H9 (cell line): ENCODE results near the gene WFIKKN1. TPM values are rescaled to one million over a fixed set of nuclear protein-coding genes. Genes with fewer than 3 reads are reported as not detected.
A peak's percentile ranks its signal among the peaks of the same experiment; 100 is the strongest.

Experiments
- DNase-seq: peaks from one replicate; pipeline ENCODE4 v3.0.0-alpha.2; 2017
- H2AFZ ChIP-seq: one replicate; pipeline ENCODE4 v1.6.1; 2013; ENCODE audit warnings: mild to moderate bottlenecking, low read length, control low read depth, moderate library complexity
- H2AK5ac ChIP-seq: 2 replicates; pipeline ENCODE4 v1.6.1; 2013; ENCODE audit warnings: low read length, control low read depth, mixed read lengths; ENCODE audit not compliant: insufficient read length
- H2BK120ac ChIP-seq: one replicate; pipeline ENCODE4 v1.6.1; 2013; ENCODE audit warnings: low read depth, mild to moderate bottlenecking, low read length, control low read depth, inconsistent platforms; ENCODE audit not compliant: poor library complexity, severe bottlenecking
- H2BK12ac ChIP-seq: 2 replicates; pipeline ENCODE4 v1.6.1; 2013; ENCODE audit warnings: low read length, control low read depth, mixed read lengths, low read depth; ENCODE audit not compliant: insufficient read length
- H2BK15ac ChIP-seq: 2 replicates; pipeline ENCODE4 v1.6.1; 2013; ENCODE audit warnings: low read depth, low read length, control low read depth
- H2BK20ac ChIP-seq: one replicate; pipeline ENCODE4 v1.6.1; 2013; ENCODE audit warnings: low read depth, mild to moderate bottlenecking, low read length, control low read depth, inconsistent platforms; ENCODE audit not compliant: poor library complexity, severe bottlenecking
- H2BK5ac ChIP-seq: 2 replicates; pipeline ENCODE4 v1.6.1; 2013; ENCODE audit warnings: low read length, control low read depth, mixed read lengths; ENCODE audit not compliant: insufficient read length
- H3K14ac ChIP-seq: 2 replicates; pipeline ENCODE4 v1.6.1; 2013; ENCODE audit warnings: low read length, control low read depth; ENCODE audit not compliant: insufficient read depth
- H3K18ac ChIP-seq: 2 replicates; pipeline ENCODE4 v1.6.1; 2013; ENCODE audit warnings: low read depth, mild to moderate bottlenecking, mixed read lengths, low read length, control low read depth; ENCODE audit not compliant: insufficient read length
- H3K23ac ChIP-seq: 2 replicates; pipeline ENCODE4 v1.6.1; 2013; ENCODE audit warnings: low read length, control low read depth, mixed read lengths, low read depth; ENCODE audit not compliant: insufficient read length
- H3K23me2 ChIP-seq: 2 replicates; pipeline ENCODE4 v1.6.1; 2013; ENCODE audit warnings: low read depth, mild to moderate bottlenecking, mixed read lengths, low read length, control low read depth; ENCODE audit not compliant: insufficient read length, poor library complexity, severe bottlenecking
- H3K27ac ChIP-seq: 2 replicates; pipeline ENCODE4 v1.5.1; 2013; ENCODE audit warnings: low read length, control low read depth, mixed read lengths, low read depth; ENCODE audit not compliant: insufficient read length
- H3K27me3 ChIP-seq: 2 replicates; pipeline ENCODE4 v1.6.1; 2013; ENCODE audit warnings: low read length, control low read depth, inconsistent platforms; ENCODE audit not compliant: insufficient read depth
- H3K4ac ChIP-seq: 2 replicates; pipeline ENCODE4 v1.6.1; 2013; ENCODE audit warnings: low read depth, mild to moderate bottlenecking, control low read depth, inconsistent platforms, low read length, moderate library complexity
- H3K4me1 ChIP-seq: 2 replicates; pipeline ENCODE4 v1.6.1; 2013; ENCODE audit warnings: low read length, control low read depth, inconsistent platforms; ENCODE audit not compliant: insufficient read depth
- H3K4me2 ChIP-seq: 2 replicates; pipeline ENCODE4 v1.6.1; 2013; ENCODE audit warnings: low read length, control low read depth, mixed read lengths; ENCODE audit not compliant: insufficient read length, insufficient read depth
- H3K56ac ChIP-seq: 2 replicates; pipeline ENCODE4 v1.6.1; 2013; ENCODE audit warnings: low read depth, mild to moderate bottlenecking, mixed read lengths, low read length, control low read depth; ENCODE audit not compliant: insufficient read length
- H3K79me1 ChIP-seq: 2 replicates; pipeline ENCODE4 v1.6.1; 2013; ENCODE audit warnings: low read depth, mild to moderate bottlenecking, moderate library complexity, low read length, control low read depth, inconsistent platforms; ENCODE audit not compliant: insufficient read depth, poor library complexity, severe bottlenecking
- H3K79me2 ChIP-seq: 2 replicates; pipeline ENCODE4 v1.6.1; 2013; ENCODE audit warnings: low read length, control low read depth, inconsistent platforms; ENCODE audit not compliant: insufficient read depth
- H3K9ac ChIP-seq: 2 replicates; pipeline ENCODE4 v1.6.1; 2013; ENCODE audit warnings: low read length, control low read depth, mixed read lengths; ENCODE audit not compliant: insufficient read length; ENCODE audit errors: extremely low read depth
- H3K9me3 ChIP-seq: one replicate; pipeline ENCODE4 v1.6.1; 2013; ENCODE audit warnings: low read depth, low read length, inconsistent platforms; ENCODE audit not compliant: control insufficient read depth
- H3T11ph ChIP-seq: one replicate; pipeline ENCODE4 v1.6.1; 2013; ENCODE audit warnings: mild to moderate bottlenecking, low read length, control low read depth, inconsistent platforms
- H4K20me1 ChIP-seq: one replicate; pipeline ENCODE4 v1.6.1; 2013; ENCODE audit not compliant: control insufficient read depth, insufficient read length, insufficient read depth
- H4K5ac ChIP-seq: 2 replicates; pipeline ENCODE4 v1.6.1; 2013; ENCODE audit warnings: low read depth, mild to moderate bottlenecking, mixed read lengths, low read length, control low read depth; ENCODE audit not compliant: insufficient read length
- H4K8ac ChIP-seq: replicated peaks from 2 replicates; pipeline ENCODE4 v1.6.1; 2013; ENCODE audit warnings: low read length, control low read depth, mixed read lengths, low read depth; ENCODE audit not compliant: insufficient read length
- H4K91ac ChIP-seq: 2 replicates; pipeline ENCODE4 v1.6.1; 2013; ENCODE audit warnings: low read depth, mild to moderate bottlenecking, moderate library complexity, mixed read lengths, low read length, control low read depth; ENCODE audit not compliant: insufficient read length
- H3K27ac Mint-ChIP-seq, 3 experiments: 2 replicates in 2 of 3; 3 replicates in 1 of 3; pipeline ENCODE4 v1.8.0; 2020 to 2021; ENCODE audit warnings: mixed read lengths in 3 of 3, mild to moderate bottlenecking in 1 of 3, moderate library complexity in 1 of 3
- H3K27me3 Mint-ChIP-seq: 2 replicates; pipeline ENCODE4 v1.8.0; 2021; ENCODE audit warnings: low read depth, mild to moderate bottlenecking, moderate library complexity, mixed read lengths
- H3K36me3 Mint-ChIP-seq, 3 experiments: 2 replicates in 2 of 3; 3 replicates in 1 of 3; pipeline ENCODE4 v1.8.0; 2020 to 2021; ENCODE audit warnings: low read depth in 3 of 3, mixed read lengths in 3 of 3; ENCODE audit not compliant: insufficient read depth in 1 of 3
- H3K4me1 Mint-ChIP-seq, 2 experiments: 2 replicates each; pipeline ENCODE4 v1.8.0; 2020; ENCODE audit warnings: mixed read lengths in 2 of 2
- H3K4me3 Mint-ChIP-seq, 2 experiments: 2 replicates in 1 of 2; 3 replicates in 1 of 2; pipeline ENCODE4 v1.8.0; 2020 to 2021; ENCODE audit warnings: mild to moderate bottlenecking in 2 of 2, mixed read lengths in 2 of 2, moderate library complexity in 1 of 2
- H3K9me3 Mint-ChIP-seq, 2 experiments: 2 replicates in 1 of 2; 3 replicates in 1 of 2; pipeline ENCODE4 v1.8.0; 2020; ENCODE audit warnings: mild to moderate bottlenecking in 2 of 2, mixed read lengths in 2 of 2, moderate library complexity in 1 of 2
- CTCF ChIP-seq: fragments of 200-600 bp; sonication (generic); conservative IDR thresholded peaks from 3 replicates; pipeline ENCODE4 v1.8.0; 2021; ENCODE audit warnings: antibody characterized with exemption, mild to moderate bottlenecking
- WGBS: extraction: QIAGEN DNeasy Blood & Tissue Kit; methylation state at CpG from one replicate; pipeline ENCODE4 v1.1.7; 2013; ENCODE audit warnings: missing lambda C conversion rate, low lambda C conversion rate, mixed read lengths; ENCODE audit not compliant: insufficient read length; ENCODE audit errors: extremely low coverage; 5-methylcytosine and 5-hydroxymethylcytosine counted together
- total RNA-seq: library from RNA; stranded (reverse); gene quantifications from 2 replicates; pipeline ENCODE4 v1.2.1, GENCODE V29; 2021

Gene WFIKKN1
- total RNA-seq, 1 experiment from 2014 or later, result 8.3 TPM

GRCh38 chr16:643050-643368, 12.2 kb downstream of the WFIKKN1 start:
- no peak overlapping the region for H3K9ac ChIP-seq
- H4K91ac ChIP-seq, result no peak overlapping the region
- H4K8ac ChIP-seq, result no peak overlapping the region
- H2BK20ac ChIP-seq, result no peak overlapping the region
- no peaks in the 10 kb centered on the region for H3K9me3 ChIP-seq
- no peak overlapping the region for H3T11ph ChIP-seq
- H3K36me3 Mint-ChIP-seq, result peaks cover 2 to 15% (median 4%) of the 10 kb centered on the region in 3 experiments; a peak in 4 of 7 replicates
- no peak overlapping the region for H3K18ac ChIP-seq
- H3K4me3 Mint-ChIP-seq, result peak overlapping the region; percentile 68 to 77
- H3K27ac Mint-ChIP-seq, result no peak overlapping the region
- no peak for TF ChIP-seq CTCF
- H4K5ac ChIP-seq, result no peak overlapping the region
- H3K14ac ChIP-seq, result no peak overlapping the region
- no peak overlapping the region for H2AFZ ChIP-seq
- H3K4me1 ChIP-seq, result no peaks in the 10 kb centered on the region; the same call in 1 of the 2 replicates
- no peaks in the 10 kb centered on the region; the same call in 1 of the 2 replicates for H3K27me3 Mint-ChIP-seq
- H4K20me1 ChIP-seq, result no peaks in the 10 kb centered on the region
- H2BK120ac ChIP-seq, result no peak overlapping the region
- no peaks in the 10 kb centered on the region for H3K27me3 ChIP-seq
- no peak overlapping the region for H3K4ac ChIP-seq
- H2BK12ac ChIP-seq, result no peak overlapping the region
- DNase-seq, result no peak
- no peak overlapping the region for H2BK15ac ChIP-seq
- H3K23me2 ChIP-seq, result peaks cover 6% of the 10 kb centered on the region
- no CpG with 5 or more reads among the region's 13 CpGs for WGBS
- H3K56ac ChIP-seq, result no peak overlapping the region
- H3K79me2 ChIP-seq, result no peaks in the 10 kb centered on the region
- no peaks in the 10 kb centered on the region for H3K9me3 Mint-ChIP-seq
- H2BK5ac ChIP-seq, result no peak overlapping the region
- no peak overlapping the region for H2AK5ac ChIP-seq
- no peak overlapping the region for H3K23ac ChIP-seq
- peaks cover 7 to 21% of the 10 kb centered on the region in 2 experiments for H3K4me1 Mint-ChIP-seq
- H3K4me2 ChIP-seq, result peak overlapping the region; percentile 55
- no peak overlapping the region for H3K27ac ChIP-seq
- H3K79me1 ChIP-seq, result no peaks in the 10 kb centered on the region
